Measurements from ENCODE around the gene CHRNA4. TPM values are rescaled to one million over a fixed set of nuclear protein-coding genes. Genes with fewer than 3 reads are reported as not detected.

Gene CHRNA4
- total RNA-seq, 1 experiment from 2014 or later = not detected

- Histone ChIP-seq H3K36me3 (no peaks in the 10 kb centered on the region), H3K27me3 (0 out of 2 replicates have a peak, but pooled peaks cover 3% of the 10 kb centered on the region), H3K9me3 (no peaks in the 10 kb centered on the region), H3K4me3 (no peak overlapping the region)
- DNase-seq = no peak
Measured at GRCh38 chr20:63326314-63327230, 34.6 kb downstream of the CHRNA4 start.

- DNase-seq = no peak
- no peaks in the 10 kb centered on the region for H3K9me3 ChIP-seq
- 0 out of 2 replicates have a peak, but pooled peaks cover 3% of the 10 kb centered on the region for H3K27me3 ChIP-seq
- H3K36me3 ChIP-seq = no peaks in the 10 kb centered on the region
- no peak overlapping the region for H3K4me3 ChIP-seq
Measured at GRCh38 chr20:63325554-63326313, 35.4 kb downstream of the CHRNA4 start.

- DNase-seq = no peak
Measured at GRCh38 chr20:63325021-63325471, 36.1 kb downstream of the CHRNA4 start.

DNA sequence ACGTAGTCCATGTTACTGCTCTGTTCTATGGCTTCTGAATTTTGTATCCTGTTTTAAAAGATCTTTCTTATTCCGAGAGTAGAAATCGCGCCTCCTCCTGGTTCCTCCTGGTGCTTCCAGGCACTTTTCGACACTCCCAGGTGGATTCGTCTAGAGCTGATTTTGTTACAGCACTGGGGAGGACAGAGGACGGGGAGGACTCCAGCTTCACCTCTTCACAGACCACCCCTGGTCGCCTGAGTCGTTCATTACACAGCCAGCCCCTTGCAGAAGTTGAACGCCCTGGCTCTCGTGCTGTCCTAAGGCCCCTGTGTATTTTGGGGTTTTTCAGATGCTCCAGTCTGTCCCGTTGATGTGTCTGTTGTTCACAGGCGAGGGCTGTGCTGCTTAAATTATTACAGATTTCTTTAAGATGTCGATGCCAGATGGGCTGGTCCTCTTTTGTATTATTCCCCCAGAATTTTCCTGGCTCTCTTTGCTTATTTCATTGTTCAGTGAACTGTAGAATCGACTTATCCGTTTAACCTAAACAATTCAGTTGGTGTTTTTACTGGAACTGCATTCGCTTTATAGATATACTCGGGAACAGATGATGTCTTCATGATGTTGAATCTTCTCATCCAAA lies 37.7 kb downstream of the CHRNA4 start:
- Histone ChIP-seq H3K9me3 (no peaks in the 10 kb centered on the region), H3K27me3 (0 out of 2 replicates have a peak, but pooled peaks cover 3% of the 10 kb centered on the region), H3K4me3 (no peak overlapping the region), H3K36me3 (no peaks in the 10 kb centered on the region)
- DNase-seq = no peak

More at GRCh38 chr20:63325021-63325471, 36.1 kb downstream of the CHRNA4 start:
- Histone ChIP-seq H3K9me3 (no peaks in the 10 kb centered on the region), H3K4me3 (no peak overlapping the region), H3K27me3 (0 out of 2 replicates have a peak, but pooled peaks cover 3% of the 10 kb centered on the region), H3K36me3 (no peaks in the 10 kb centered on the region)

DNA sequence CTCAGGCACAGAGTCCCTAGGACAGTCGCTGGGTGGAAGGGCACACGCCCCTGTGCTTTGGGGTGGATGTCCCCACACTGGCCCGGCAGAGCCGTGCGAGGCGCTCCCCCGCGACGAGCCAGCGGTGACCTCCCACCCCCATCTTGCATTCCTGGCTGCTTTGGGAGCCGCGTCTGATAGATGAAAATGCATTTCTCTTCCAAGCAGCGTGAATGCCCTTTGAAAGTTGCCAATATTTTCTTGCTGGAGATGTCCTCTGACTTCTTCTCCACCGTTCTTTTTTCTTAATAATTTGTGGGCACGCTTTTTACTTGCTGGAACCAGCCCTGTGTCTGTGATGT lies 38.2 kb downstream of the CHRNA4 start:
- Histone ChIP-seq H3K36me3 (no peaks in the 10 kb centered on the region), H3K9me3 (no peaks in the 10 kb centered on the region), H3K4me3 (no peak overlapping the region), H3K27me3 (0 out of 2 replicates have a peak, but pooled peaks cover 3% of the 10 kb centered on the region)
- no peak for DNase-seq

DNA sequence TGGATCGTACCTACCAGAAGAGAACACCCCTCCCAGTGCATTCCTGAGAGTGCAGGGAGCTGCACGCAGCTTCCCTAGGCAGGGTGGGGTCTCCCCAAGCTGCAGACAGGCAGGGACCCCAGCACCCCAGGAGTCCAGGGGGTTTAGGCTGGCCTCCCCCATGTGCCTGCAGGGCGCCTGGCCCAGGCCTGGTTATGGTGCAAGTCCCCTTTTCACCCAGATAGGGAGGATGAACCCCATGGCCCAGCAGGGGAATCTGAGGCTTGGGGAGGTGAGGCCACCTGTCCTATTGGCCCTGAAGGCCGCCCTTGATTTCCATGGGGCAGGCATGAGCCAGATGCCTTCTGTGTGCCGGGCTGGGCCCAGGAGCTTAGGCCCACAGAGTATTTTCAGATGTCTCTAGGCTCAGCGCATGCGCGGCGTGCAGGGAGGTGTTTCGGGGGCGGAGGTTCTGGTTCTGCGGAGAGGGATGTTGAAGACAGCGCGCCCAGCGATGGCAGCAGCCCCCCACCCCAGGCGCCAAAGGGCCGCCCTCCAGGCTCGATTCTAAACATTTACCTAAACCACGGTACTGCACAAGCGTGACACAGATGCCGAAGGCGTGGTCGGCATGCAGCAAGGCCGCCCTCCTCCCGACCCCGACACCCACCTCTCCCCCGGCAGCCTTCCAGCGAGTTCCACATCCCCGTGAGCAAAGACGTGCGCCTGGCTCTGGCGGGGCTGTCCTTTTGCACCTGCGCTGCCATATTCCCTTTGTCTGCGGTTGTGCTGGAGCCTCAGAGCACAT lies 38.8 kb downstream of the CHRNA4 start:
- Histone ChIP-seq H3K9me3 (no peaks in the 10 kb centered on the region), H3K36me3 (no peaks in the 10 kb centered on the region), H3K27me3 (0 out of 2 replicates have a peak, but pooled peaks cover 3% of the 10 kb centered on the region), H3K4me3 (no peak overlapping the region)
- no peak for DNase-seq

DNA sequence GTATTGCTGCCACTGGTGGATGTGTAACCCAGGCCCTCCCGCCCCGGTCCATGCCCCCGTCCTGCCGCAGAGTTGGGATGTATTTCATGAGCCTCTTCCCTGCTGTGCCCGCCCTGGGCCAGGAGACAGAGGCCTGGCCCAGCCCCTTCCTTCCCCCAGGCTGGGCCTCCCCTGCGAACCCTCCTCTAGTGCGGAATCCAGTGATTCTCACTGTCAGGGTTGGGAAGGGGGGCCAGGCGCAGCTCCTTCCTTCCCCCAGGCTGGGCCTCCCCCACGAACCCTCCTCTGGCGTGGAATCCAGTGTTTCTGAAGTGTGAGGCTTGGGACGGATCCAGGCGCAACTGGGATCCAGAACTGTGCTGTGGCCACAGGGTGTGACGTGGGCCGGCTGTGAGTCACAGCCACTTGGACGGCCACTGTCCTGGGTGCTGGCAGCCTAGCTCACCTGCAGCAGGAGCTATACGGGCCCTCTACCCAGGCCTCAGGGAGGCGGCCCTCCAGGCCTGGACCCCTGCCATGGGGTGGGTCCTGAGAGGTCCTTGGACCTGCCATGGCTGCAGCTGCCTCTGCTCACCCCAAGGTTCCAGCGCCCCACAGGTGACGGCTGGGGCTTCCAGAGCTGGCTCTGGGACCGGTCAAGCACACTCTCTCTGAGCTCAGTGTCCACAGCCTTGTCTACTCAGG lies 39.9 kb downstream of the CHRNA4 start:
- DNase-seq = peak; percentile 62
- no peaks in the 10 kb centered on the region for H3K36me3 ChIP-seq
- H3K9me3 ChIP-seq = no peaks in the 10 kb centered on the region
- H3K4me3 ChIP-seq = no peak overlapping the region
- H3K27me3 ChIP-seq = 0 out of 2 replicates have a peak, but pooled peaks cover 3% of the 10 kb centered on the region

DNA sequence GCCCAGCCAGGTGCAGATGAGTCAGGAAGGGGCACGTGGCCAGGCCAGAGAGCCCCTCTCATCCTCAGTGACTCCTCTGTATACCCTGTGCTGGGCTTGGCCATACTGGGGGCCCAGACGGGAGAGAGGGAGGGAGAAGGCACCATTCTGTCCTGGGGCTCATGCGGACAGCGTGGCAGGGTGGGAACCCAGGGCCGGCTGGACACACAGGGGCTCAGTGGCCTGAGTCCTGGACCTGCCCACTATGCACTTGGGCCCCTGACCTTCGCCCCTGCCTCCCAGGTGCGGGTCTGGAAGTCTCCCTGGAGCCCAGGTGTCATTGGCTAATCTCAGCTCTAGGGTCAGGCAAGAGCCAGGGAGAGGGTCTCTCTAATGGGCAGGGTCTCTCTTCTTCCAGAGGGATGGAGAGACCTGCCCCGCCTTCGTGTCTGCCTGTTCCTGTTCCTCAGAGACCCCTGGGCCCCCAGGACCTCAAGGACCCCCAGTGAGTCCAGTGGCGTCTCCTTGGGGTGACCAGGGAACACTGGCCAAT lies 40.5 kb downstream of the CHRNA4 start:
- Histone ChIP-seq H3K36me3 (no peaks in the 10 kb centered on the region), H3K9me3 (no peaks in the 10 kb centered on the region), H3K4me3 (no peak overlapping the region), H3K27me3 (0 out of 2 replicates have a peak, but pooled peaks cover 3% of the 10 kb centered on the region)
- DNase-seq = no peak

GRCh38 chr20:63320041-63320511 lies 41.1 kb downstream of the CHRNA4 start:
- H3K27me3 ChIP-seq = 0 out of 2 replicates have a peak, but pooled peaks cover 3% of the 10 kb centered on the region
- DNase-seq = no peak
- H3K9me3 ChIP-seq = no peaks in the 10 kb centered on the region
- H3K4me3 ChIP-seq = no peak overlapping the region
- no peaks in the 10 kb centered on the region for H3K36me3 ChIP-seq

GRCh38 chr20:63319164-63320040 lies 41.7 kb downstream of the CHRNA4 start:
- Histone ChIP-seq H3K27me3 (0 out of 2 replicates have a peak, but pooled peaks cover 3% of the 10 kb centered on the region), H3K4me3 (no peak overlapping the region), H3K36me3 (no peaks in the 10 kb centered on the region), H3K9me3 (no peaks in the 10 kb centered on the region)
- DNase-seq = no peak

DNA sequence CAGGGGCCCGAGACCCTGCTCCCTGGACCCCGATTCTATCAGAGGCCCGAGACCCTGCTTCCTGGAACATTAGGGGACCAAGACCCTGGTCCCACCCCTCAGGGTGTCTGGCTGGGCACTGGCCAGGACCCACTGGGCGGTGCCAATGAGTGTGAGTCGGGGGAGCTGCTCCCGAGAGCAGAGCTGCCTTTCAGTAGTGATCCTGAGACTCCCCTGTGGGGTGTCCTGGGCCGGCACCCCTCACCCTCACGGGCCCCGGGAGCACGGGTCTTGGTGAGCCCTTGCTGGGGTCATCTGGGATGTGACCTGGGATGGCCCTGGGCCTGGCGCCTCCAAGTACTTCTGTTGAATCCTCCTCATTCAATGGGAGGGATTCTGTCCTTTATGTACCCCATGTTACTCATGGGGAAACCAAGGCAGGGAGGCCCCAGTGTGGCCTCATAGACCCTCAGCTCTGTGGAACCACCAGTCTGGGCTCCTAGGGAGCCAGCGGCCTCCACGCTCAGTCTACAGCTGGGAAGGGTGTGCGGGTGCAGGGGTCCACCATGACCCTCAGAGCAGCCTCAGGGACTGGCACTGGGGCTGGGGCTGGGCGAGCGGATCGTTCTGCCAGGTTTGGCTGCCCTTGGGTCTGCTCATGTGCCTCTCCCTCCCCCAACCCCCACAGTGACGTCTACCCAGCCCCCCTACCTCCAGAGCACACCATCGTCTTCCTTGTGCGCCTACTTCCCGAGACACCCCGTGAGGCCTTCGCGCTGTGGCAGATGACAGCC lies 42.6 kb downstream of the CHRNA4 start:
- no peaks in the 10 kb centered on the region for H3K9me3 ChIP-seq
- no peak for DNase-seq
- no peak overlapping the region for H3K4me3 ChIP-seq
- 0 out of 2 replicates have a peak, but pooled peaks cover 3% of the 10 kb centered on the region for H3K27me3 ChIP-seq
- H3K36me3 ChIP-seq = no peaks in the 10 kb centered on the region

DNA sequence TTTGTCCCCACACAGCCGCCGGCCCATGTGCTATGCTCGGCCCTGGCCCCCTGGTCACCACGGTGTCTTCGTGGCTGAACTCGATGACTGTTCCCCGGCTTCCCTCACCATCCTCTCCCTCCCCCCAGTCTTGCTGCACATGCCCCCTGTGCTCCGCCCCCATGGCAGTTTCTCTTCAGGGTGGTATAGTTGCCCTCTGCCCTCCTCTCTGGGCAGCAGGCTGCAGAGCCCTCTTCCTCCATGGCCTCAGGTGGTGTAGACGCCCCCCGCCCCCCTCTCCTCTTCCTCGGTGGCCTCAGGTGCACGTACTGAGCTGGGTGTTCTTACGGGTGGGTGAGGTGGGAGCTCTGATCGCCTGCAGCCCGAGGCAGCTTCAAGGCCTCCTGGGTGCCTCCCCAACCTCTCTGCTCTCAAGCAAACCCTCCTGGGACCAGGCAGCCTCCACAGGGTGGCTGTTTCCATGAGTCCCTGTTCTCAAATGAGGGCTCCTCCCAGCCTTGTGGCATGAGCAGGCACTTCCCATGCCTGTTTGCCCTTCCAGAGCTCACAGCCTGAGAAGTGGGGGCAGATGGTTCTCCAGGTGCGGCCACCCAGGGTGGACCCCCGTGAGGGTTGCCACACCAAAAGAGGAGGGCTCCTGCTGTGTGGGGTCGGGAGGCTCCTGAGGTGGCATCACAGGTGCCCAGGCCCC lies 43.4 kb downstream of the CHRNA4 start:
- no peaks in the 10 kb centered on the region for H3K36me3 ChIP-seq
- H3K4me3 ChIP-seq = no peak overlapping the region
- H3K9me3 ChIP-seq = no peaks in the 10 kb centered on the region
- no peak for DNase-seq
- no peaks in the 10 kb centered on the region for H3K27me3 ChIP-seq

DNA sequence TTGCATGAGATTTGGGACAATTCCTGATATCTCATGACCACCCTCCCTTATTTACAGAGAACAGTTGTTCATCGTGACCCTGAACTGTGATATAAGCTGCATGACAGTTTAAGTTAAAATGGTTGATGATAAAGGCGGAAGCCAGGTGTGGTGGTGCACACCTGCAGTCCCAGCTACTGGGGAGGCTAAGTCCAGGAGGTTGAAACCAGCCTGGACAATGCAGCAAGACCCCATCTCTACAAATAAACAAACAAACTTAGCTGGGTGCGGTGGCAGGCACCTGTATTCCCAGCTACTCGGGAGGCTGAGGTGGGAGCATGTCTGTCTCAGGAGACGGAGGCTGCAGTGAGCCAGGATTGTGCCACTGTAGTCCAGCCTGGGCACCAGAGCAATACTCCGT lies 44.1 kb downstream of the CHRNA4 start:
- no peaks in the 10 kb centered on the region for H3K36me3 ChIP-seq
- H3K9me3 ChIP-seq = no peaks in the 10 kb centered on the region
- H3K4me3 ChIP-seq = no peak overlapping the region
- H3K27me3 ChIP-seq = no peaks in the 10 kb centered on the region
- no peak for DNase-seq
